GM18861 (cell line): ENCODE data around the gene SYT8.

ENCODE experiments used
- ATAC-seq: cut with Tn5 transposase; IDR thresholded peaks from one replicate; pipeline ENCODE4 v1.9.1; 2021; ENCODE audit not compliant: unreplicated experiment

The SYT8 gene

GRCh38 chr11:1831338-1832210, 3.2 kb upstream of the SYT8 start:
- ATAC-seq = no peak

- no peak for ATAC-seq
Measured at GRCh38 chr11:1832211-1832919, 2.4 kb upstream of the SYT8 start.

- no peak for ATAC-seq
Measured at GRCh38 chr11:1832920-1833295, 1.9 kb upstream of the SYT8 start.

- ATAC-seq = no peak
Measured at GRCh38 chr11:1834062-1834610, 654 bp upstream of the SYT8 start.

GRCh38 chr11:1835671-1836010, 851 bp downstream of the SYT8 start:
- ATAC-seq = no peak

- no peak for ATAC-seq
Measured at GRCh38 chr11:1836011-1836945, 1.5 kb downstream of the SYT8 start.

GRCh38 chr11:1837171-1838076, 2.6 kb downstream of the SYT8 start:
- peak; percentile 52 for ATAC-seq

GRCh38 chr11:1838077-1838425, 3.3 kb downstream of the SYT8 start:
- ATAC-seq = no peak

GRCh38 chr11:1838426-1839144, 3.8 kb downstream of the SYT8 start, which contains the start of gene TNNI2:
Gene TNNI2 (plus strand): TSS chr11:1838981. CDS start chr11:1839697, 716 bp downstream.
- no peak for ATAC-seq

GRCh38 chr11:1839204-1839923, 4.6 kb downstream of the SYT8 start:
- ATAC-seq = no peak

- peak; percentile 45 for ATAC-seq
Measured at GRCh38 chr11:1839924-1840779, 5.4 kb downstream of the SYT8 start.

GRCh38 chr11:1840780-1841480, 6.1 kb downstream of the SYT8 start:
- ATAC-seq = no peak

GRCh38 chr11:1841511-1842148, 6.8 kb downstream of the SYT8 start:
- no peak for ATAC-seq

GRCh38 chr11:1842149-1843097, 7.6 kb downstream of the SYT8 start:
- no peak for ATAC-seq

GRCh38 chr11:1843098-1843473, 8.3 kb downstream of the SYT8 start:
- ATAC-seq = no peak

- no peak for ATAC-seq
Measured at GRCh38 chr11:1843796-1844195, 9.0 kb downstream of the SYT8 start.
